HFFc6 (cell line): ENCODE measurements around the gene SSBP4. TPM values are rescaled to one million over a fixed set of nuclear protein-coding genes. Genes with fewer than 3 reads are reported as not detected.

ENCODE experiments used
- DNase-seq: peaks from one replicate; pipeline ENCODE4 v3.0.0-alpha.2; 2018
- H3K27ac Mint-ChIP-seq: 2 replicates; pipeline ENCODE4 v1.8.0; 2020; ENCODE audit warnings: mild to moderate bottlenecking, mixed read lengths
- H3K27me3 Mint-ChIP-seq: 2 replicates; pipeline ENCODE4 v1.8.0; 2021; ENCODE audit warnings: mild to moderate bottlenecking, moderate library complexity, mixed read lengths; ENCODE audit not compliant: insufficient read depth
- H3K36me3 Mint-ChIP-seq: 2 replicates; pipeline ENCODE4 v1.8.0; 2021; ENCODE audit warnings: low read depth, mixed read lengths
- H3K4me1 Mint-ChIP-seq: 2 replicates; pipeline ENCODE4 v1.8.0; 2020; ENCODE audit warnings: low read depth, mixed read lengths
- H3K4me3 Mint-ChIP-seq: 2 replicates; pipeline ENCODE4 v1.8.0; 2020; ENCODE audit warnings: mild to moderate bottlenecking, moderate library complexity, mixed read lengths
- H3K9me3 Mint-ChIP-seq: 2 replicates; pipeline ENCODE4 v1.8.0; 2020; ENCODE audit warnings: mild to moderate bottlenecking, mixed read lengths
- CTCF ChIP-seq: fragments of 200-600 bp; sonication (generic); IDR thresholded peaks from 2 replicates; pipeline ENCODE4 v1.5.0; 2021; ENCODE audit warnings: antibody characterized with exemption, mild to moderate bottlenecking
- total RNA-seq, 6 experiments: library from RNA; stranded (reverse); fragmentation: NEBNext Ultra II Directional; extraction: Animal tissue kit (Norgen Biotek cat#: 25700); gene quantifications; 2 replicates in 1 of 6; 3 replicates in 5 of 6; pipeline ENCODE4 v1.2.3, GENCODE V29; 2021

The SSBP4 gene
- total RNA-seq, 6 experiments from 2014 or later = 76.4 to 84.3 (median 80.4) TPM

GRCh38 chr19:18424122-18424889 is 5.1 kb downstream of the SSBP4 start:
- peak overlapping the region; percentile 53; the same call in 1 of the 2 replicates for H3K27ac Mint-ChIP-seq
- no peak for DNase-seq
- no peak overlapping the region for H3K4me3 Mint-ChIP-seq
- TF ChIP-seq CTCF = no peak
- H3K36me3 Mint-ChIP-seq = no peaks in the 10 kb centered on the region
- H3K4me1 Mint-ChIP-seq = peaks cover 55% of the 10 kb centered on the region
- no peaks in the 10 kb centered on the region; the same call in 1 of the 2 replicates for H3K27me3 Mint-ChIP-seq
- no peaks in the 10 kb centered on the region for H3K9me3 Mint-ChIP-seq

- TF ChIP-seq CTCF = no peak
- no peak for DNase-seq
- H3K4me1 Mint-ChIP-seq = peaks cover 55% of the 10 kb centered on the region
- H3K27ac Mint-ChIP-seq = peak overlapping the region; percentile 90
- no peaks in the 10 kb centered on the region for H3K36me3 Mint-ChIP-seq
- no peaks in the 10 kb centered on the region for H3K9me3 Mint-ChIP-seq
- H3K27me3 Mint-ChIP-seq = no peaks in the 10 kb centered on the region; the same call in 1 of the 2 replicates
- H3K4me3 Mint-ChIP-seq = no peak overlapping the region; the same call in 1 of the 2 replicates
Observed at GRCh38 chr19:18424890-18425514, 5.8 kb downstream of the SSBP4 start.

- peak; percentile 50 for TF ChIP-seq CTCF
- no peaks in the 10 kb centered on the region for H3K36me3 Mint-ChIP-seq
- H3K27ac Mint-ChIP-seq = peak overlapping the region; percentile 90
- H3K9me3 Mint-ChIP-seq = no peaks in the 10 kb centered on the region
- DNase-seq = peak; percentile 74
- peaks cover 49% of the 10 kb centered on the region for H3K4me1 Mint-ChIP-seq
- no peaks in the 10 kb centered on the region; the same call in 1 of the 2 replicates for H3K27me3 Mint-ChIP-seq
- H3K4me3 Mint-ChIP-seq = peak overlapping the region; percentile 63
Observed at GRCh38 chr19:18425515-18426415, 6.6 kb downstream of the SSBP4 start.

DNA sequence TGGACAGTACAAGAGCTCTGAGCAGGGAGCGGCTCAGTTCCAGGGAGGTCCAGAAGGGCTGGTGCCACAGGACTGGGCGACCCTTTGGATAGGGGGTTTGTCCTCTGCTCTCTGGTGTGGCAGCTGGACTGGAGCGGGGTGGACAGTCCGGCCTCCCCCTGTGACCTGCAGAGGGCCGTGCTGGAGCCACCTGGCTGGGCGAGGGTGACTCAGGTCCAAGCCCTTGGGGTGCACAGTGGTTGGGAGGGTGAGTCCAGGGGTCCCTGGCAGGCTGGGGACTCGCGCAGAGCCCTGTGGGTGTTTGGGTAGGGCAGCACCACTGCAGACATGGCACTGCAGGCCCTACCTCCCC is 7.2 kb downstream of the SSBP4 start:
- no peak for DNase-seq
- H3K27me3 Mint-ChIP-seq = no peaks in the 10 kb centered on the region; the same call in 1 of the 2 replicates
- peak overlapping the region; percentile 90 for H3K27ac Mint-ChIP-seq
- H3K4me3 Mint-ChIP-seq = peak overlapping the region; percentile 63
- no peaks in the 10 kb centered on the region for H3K36me3 Mint-ChIP-seq
- no peaks in the 10 kb centered on the region for H3K9me3 Mint-ChIP-seq
- no peak; the same call in 1 of the 2 replicates for TF ChIP-seq CTCF
- peaks cover 42% of the 10 kb centered on the region for H3K4me1 Mint-ChIP-seq

DNA sequence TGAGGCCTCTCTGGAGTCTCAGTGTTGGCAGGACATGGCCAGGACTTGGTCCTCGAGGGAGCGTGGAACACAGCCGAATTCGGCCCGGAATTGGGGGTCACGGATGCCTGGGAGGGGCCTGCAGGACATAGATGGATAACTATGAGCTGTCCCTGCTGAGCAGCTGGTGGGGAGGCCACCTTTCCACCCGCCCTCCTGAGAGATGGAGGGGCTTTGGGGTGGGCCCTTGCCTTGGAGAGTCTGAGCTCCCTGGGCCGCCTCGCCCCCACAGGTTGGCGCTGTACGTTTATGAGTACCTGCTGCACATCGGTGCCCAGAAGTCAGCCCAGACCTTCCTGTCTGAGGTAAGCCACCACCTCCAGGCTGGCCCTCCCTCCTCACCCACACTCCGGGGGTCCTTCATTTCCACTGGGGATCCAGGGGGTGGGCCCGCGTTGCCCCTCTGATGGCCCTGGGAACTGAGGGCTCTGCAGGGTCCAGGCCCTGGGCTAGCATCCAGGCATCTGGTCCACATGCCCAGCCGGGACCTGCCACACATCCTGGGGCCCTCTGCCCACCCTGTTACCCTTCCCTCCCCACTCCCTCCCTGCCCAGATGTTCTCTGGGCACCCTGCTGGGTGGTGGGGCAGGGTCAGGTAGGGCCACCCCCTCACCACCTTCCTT is 8.0 kb downstream of the SSBP4 start:
- peak overlapping the region; percentile 90; the same call in 1 of the 2 replicates for H3K27ac Mint-ChIP-seq
- no peaks in the 10 kb centered on the region for H3K36me3 Mint-ChIP-seq
- no peak for DNase-seq
- H3K4me3 Mint-ChIP-seq = no peak overlapping the region
- H3K9me3 Mint-ChIP-seq = no peaks in the 10 kb centered on the region
- H3K4me1 Mint-ChIP-seq = peaks cover 34% of the 10 kb centered on the region
- no peak for TF ChIP-seq CTCF
- peaks cover 2% of the 10 kb centered on the region for H3K27me3 Mint-ChIP-seq
